ENCODE measurements around the gene SKP1. TPM values are rescaled to one million over a fixed set of nuclear protein-coding genes. Genes with fewer than 3 reads are reported as not detected.

Gene SKP1
- total and polyA plus RNA-seq, 9 donors: 208 to 459 (median 376) TPM

- H3K4me3 ChIP-seq (ENCODE audit: low read length): no peak overlapping the region
- no peak for DNase-seq
- H3K4me1 ChIP-seq (ENCODE audit: control insufficient read depth, insufficient read depth, low read length): peaks cover 7% of the 10 kb centered on the region
- H3K9me3 ChIP-seq (replicated peaks; ENCODE audit: control insufficient read depth, low read depth, low read length): no peaks in the 10 kb centered on the region
- no peak overlapping the region for H3K27ac ChIP-seq (ENCODE audit: low read length)
- peaks cover 67% of the 10 kb centered on the region for H3K36me3 ChIP-seq (ENCODE audit: control insufficient read depth, insufficient read depth, low read length)
- H3K27me3 ChIP-seq (ENCODE audit: control insufficient read depth, insufficient read depth, low read length): no peaks in the 10 kb centered on the region
- 93% methylated on average over 8 of the region's 10 CpGs for WGBS (ENCODE audit: insufficient coverage)
Observed at GRCh38 chr5:134143944-134144941, 32.5 kb downstream of the SKP1 start.

GRCh38 chr5:134143431-134143830 is 33.3 kb downstream of the SKP1 start:
- Histone ChIP-seq H3K4me3 (ENCODE audit: low read length) (no peak overlapping the region), H3K4me1 (ENCODE audit: control insufficient read depth, insufficient read depth, low read length) (peaks cover 7% of the 10 kb centered on the region)
- no CpG with 5 or more reads among the region's 5 CpGs for WGBS (ENCODE audit: insufficient coverage)

GRCh38 chr5:134142806-134143205 is 33.9 kb downstream of the SKP1 start:
- WGBS (ENCODE audit: insufficient coverage): 91% methylated on average over 10 of the region's 12 CpGs
- Histone ChIP-seq H3K36me3 (ENCODE audit: control insufficient read depth, insufficient read depth, low read length) (peaks cover 62% of the 10 kb centered on the region), H3K27ac (ENCODE audit: low read length) (no peak overlapping the region), H3K9me3 (replicated peaks; ENCODE audit: control insufficient read depth, low read depth, low read length) (no peaks in the 10 kb centered on the region), H3K4me1 (ENCODE audit: control insufficient read depth, insufficient read depth, low read length) (peaks cover 7% of the 10 kb centered on the region), H3K4me3 (ENCODE audit: low read length) (no peak overlapping the region), H3K27me3 (ENCODE audit: control insufficient read depth, insufficient read depth, low read length) (no peaks in the 10 kb centered on the region)
- DNase-seq: no peak

More at GRCh38 chr5:134143431-134143830, 33.3 kb downstream of the SKP1 start:
- peaks cover 63% of the 10 kb centered on the region for H3K36me3 ChIP-seq (ENCODE audit: control insufficient read depth, insufficient read depth, low read length)
- no peak overlapping the region for H3K27ac ChIP-seq (ENCODE audit: low read length)
- no peak for DNase-seq
- no peaks in the 10 kb centered on the region for H3K27me3 ChIP-seq (ENCODE audit: control insufficient read depth, insufficient read depth, low read length)
- no peaks in the 10 kb centered on the region for H3K9me3 ChIP-seq (replicated peaks; ENCODE audit: control insufficient read depth, low read depth, low read length)

GRCh38 chr5:134142052-134142451 is 34.7 kb downstream of the SKP1 start:
- no peaks in the 10 kb centered on the region for H3K9me3 ChIP-seq (replicated peaks; ENCODE audit: control insufficient read depth, low read depth, low read length)
- H3K27me3 ChIP-seq (ENCODE audit: control insufficient read depth, insufficient read depth, low read length): no peaks in the 10 kb centered on the region
- peaks cover 7% of the 10 kb centered on the region for H3K4me1 ChIP-seq (ENCODE audit: control insufficient read depth, insufficient read depth, low read length)
- no peak for DNase-seq
- no peak overlapping the region for H3K27ac ChIP-seq (ENCODE audit: low read length)
- WGBS (ENCODE audit: insufficient coverage): 58% methylated on average over 2 of the region's 5 CpGs
- H3K4me3 ChIP-seq (ENCODE audit: low read length): no peak overlapping the region
- H3K36me3 ChIP-seq (ENCODE audit: control insufficient read depth, insufficient read depth, low read length): peaks cover 68% of the 10 kb centered on the region

- Histone ChIP-seq H3K4me1 (ENCODE audit: control insufficient read depth, insufficient read depth, low read length) (peaks cover 7% of the 10 kb centered on the region), H3K36me3 (ENCODE audit: control insufficient read depth, insufficient read depth, low read length) (peaks cover 72% of the 10 kb centered on the region), H3K27ac (ENCODE audit: low read length) (no peak overlapping the region), H3K27me3 (ENCODE audit: control insufficient read depth, insufficient read depth, low read length) (no peaks in the 10 kb centered on the region), H3K4me3 (ENCODE audit: low read length) (no peak overlapping the region), H3K9me3 (replicated peaks; ENCODE audit: control insufficient read depth, low read depth, low read length) (no peaks in the 10 kb centered on the region)
- DNase-seq: no peak
- WGBS (ENCODE audit: insufficient coverage): 74% methylated on average over 9 of the region's 9 CpGs
Observed at GRCh38 chr5:134141331-134142050, 35.3 kb downstream of the SKP1 start.

- no peak overlapping the region for H3K4me3 ChIP-seq (ENCODE audit: low read length)
- H3K27me3 ChIP-seq (ENCODE audit: control insufficient read depth, insufficient read depth, low read length): no peaks in the 10 kb centered on the region
- no peak overlapping the region for H3K27ac ChIP-seq (ENCODE audit: low read length)
- peak; percentile 68 for DNase-seq
- H3K36me3 ChIP-seq (ENCODE audit: control insufficient read depth, insufficient read depth, low read length): peaks cover 71% of the 10 kb centered on the region
- no peaks in the 10 kb centered on the region for H3K9me3 ChIP-seq (replicated peaks; ENCODE audit: control insufficient read depth, low read depth, low read length)
- 38% methylated on average over 7 of the region's 8 CpGs for WGBS (ENCODE audit: insufficient coverage)
- peaks cover 7% of the 10 kb centered on the region for H3K4me1 ChIP-seq (ENCODE audit: control insufficient read depth, insufficient read depth, low read length)
Observed at GRCh38 chr5:134140530-134141201, 36.1 kb downstream of the SKP1 start.

- DNase-seq: no peak
- H3K9me3 ChIP-seq (replicated peaks; ENCODE audit: control insufficient read depth, low read depth, low read length): no peaks in the 10 kb centered on the region
- no peaks in the 10 kb centered on the region for H3K27me3 ChIP-seq (ENCODE audit: control insufficient read depth, insufficient read depth, low read length)
- no peak overlapping the region for H3K4me3 ChIP-seq (ENCODE audit: low read length)
- H3K4me1 ChIP-seq (ENCODE audit: control insufficient read depth, insufficient read depth, low read length): peaks cover 7% of the 10 kb centered on the region
- no peak overlapping the region for H3K27ac ChIP-seq (ENCODE audit: low read length)
- 91% methylated on average over 6 of the region's 8 CpGs for WGBS (ENCODE audit: insufficient coverage)
- peaks cover 68% of the 10 kb centered on the region for H3K36me3 ChIP-seq (ENCODE audit: control insufficient read depth, insufficient read depth, low read length)
Observed at GRCh38 chr5:134139891-134140469, 36.8 kb downstream of the SKP1 start.

GRCh38 chr5:134139377-134139851 is 37.3 kb downstream of the SKP1 start:
- peaks cover 66% of the 10 kb centered on the region for H3K36me3 ChIP-seq (ENCODE audit: control insufficient read depth, insufficient read depth, low read length)
- DNase-seq: no peak
- H3K4me3 ChIP-seq (ENCODE audit: low read length): no peak overlapping the region
- 88% methylated on average over 4 of the region's 4 CpGs for WGBS (ENCODE audit: insufficient coverage)
- H3K9me3 ChIP-seq (replicated peaks; ENCODE audit: control insufficient read depth, low read depth, low read length): no peaks in the 10 kb centered on the region
- no peak overlapping the region for H3K27ac ChIP-seq (ENCODE audit: low read length)
- H3K27me3 ChIP-seq (ENCODE audit: control insufficient read depth, insufficient read depth, low read length): no peaks in the 10 kb centered on the region
- peaks cover 7% of the 10 kb centered on the region for H3K4me1 ChIP-seq (ENCODE audit: control insufficient read depth, insufficient read depth, low read length)

GRCh38 chr5:134138416-134139376 is 38.1 kb downstream of the SKP1 start:
- DNase-seq: no peak
- Histone ChIP-seq H3K36me3 (ENCODE audit: control insufficient read depth, insufficient read depth, low read length) (peaks cover 66% of the 10 kb centered on the region), H3K9me3 (replicated peaks; ENCODE audit: control insufficient read depth, low read depth, low read length) (no peaks in the 10 kb centered on the region), H3K4me3 (ENCODE audit: low read length) (no peak overlapping the region), H3K4me1 (ENCODE audit: control insufficient read depth, insufficient read depth, low read length) (peaks cover 7% of the 10 kb centered on the region), H3K27ac (ENCODE audit: low read length) (no peak overlapping the region), H3K27me3 (ENCODE audit: control insufficient read depth, insufficient read depth, low read length) (no peaks in the 10 kb centered on the region)
- WGBS (ENCODE audit: insufficient coverage): 86% methylated on average over 3 of the region's 3 CpGs
